UCSD-AML1 (cell line): ENCODE measurements around the gene ZNF485.
A peak's percentile ranks its signal among the peaks of the same experiment; 100 is the strongest.
"Not testable (repeated sequence)": the region's sequence is repeated elsewhere in the genome, so short reads cannot be mapped to it uniquely, and the experiment has no call there.

Experiments
- DNase-seq: peaks from one replicate; lab custom pipeline; 2025; ENCODE audit not compliant: unreplicated experiment; lab: John Stamatoyannopoulos, UW

Gene ZNF485

GRCh38 chr10:43606323-43607198, at the start of gene ZNF485:
TSS of gene ZNF485 (plus strand) at chr10:43606438. CDS start at chr10:43607051, 613 bp downstream.
- peak; percentile 40 for DNase-seq

GRCh38 chr10:43557214-43557613, 49.0 kb upstream of the ZNF485 start:
- DNase-seq: no peak

- no peak for DNase-seq
Observed at GRCh38 chr10:43569681-43570080, 36.6 kb upstream of the ZNF485 start.

- no peak for DNase-seq
Observed at GRCh38 chr10:43570971-43571370, 35.3 kb upstream of the ZNF485 start.

- no peak for DNase-seq
Observed at GRCh38 chr10:43573250-43574000, 32.8 kb upstream of the ZNF485 start.

- no peak for DNase-seq
Observed at GRCh38 chr10:43574001-43574892, 32.0 kb upstream of the ZNF485 start, which contains the start of gene ZNF239. TSS of gene ZNF239 (minus strand) at chr10:43574616. CDS start at chr10:43558079, 16,537 bp downstream.

GRCh38 chr10:43574906-43575305, 31.3 kb upstream of the ZNF485 start:
- DNase-seq: no peak

- no peak for DNase-seq
Observed at GRCh38 chr10:43576062-43576461, 30.2 kb upstream of the ZNF485 start.

GRCh38 chr10:43576580-43576979, 29.7 kb upstream of the ZNF485 start:
- DNase-seq: no peak

GRCh38 chr10:43584051-43584450, 22.2 kb upstream of the ZNF485 start:
- DNase-seq: no peak

- no peak for DNase-seq
Observed at GRCh38 chr10:43585046-43585445, 21.2 kb upstream of the ZNF485 start.

GRCh38 chr10:43585981-43586729, 20.1 kb upstream of the ZNF485 start:
- no peak for DNase-seq

GRCh38 chr10:43586730-43587115, 19.5 kb upstream of the ZNF485 start:
- not testable (repeated sequence) for DNase-seq

- no peak for DNase-seq
Observed at GRCh38 chr10:43591303-43591904, 14.8 kb upstream of the ZNF485 start.

- peak; percentile 25 for DNase-seq
Observed at GRCh38 chr10:43594944-43595589, 11.2 kb upstream of the ZNF485 start.

GRCh38 chr10:43595739-43596298, 10.4 kb upstream of the ZNF485 start:
- peak; percentile 40 for DNase-seq

- DNase-seq: no peak
Observed at GRCh38 chr10:43596546-43596945, 9.7 kb upstream of the ZNF485 start.

- no peak for DNase-seq
Observed at GRCh38 chr10:43598446-43598845, 7.8 kb upstream of the ZNF485 start.

- DNase-seq: peak; percentile 33
Observed at GRCh38 chr10:43599333-43599732, 6.9 kb upstream of the ZNF485 start.
